Measurements from ENCODE around the gene PRTG.
"Not testable (repeated sequence)": the region's sequence is repeated elsewhere in the genome, so short reads cannot be mapped to it uniquely, and the experiment has no call there.

PRTG gene

GRCh38 chr15:55630858-55631257 lies 112.1 kb downstream of the PRTG start:
- no peak for DNase-seq

DNA sequence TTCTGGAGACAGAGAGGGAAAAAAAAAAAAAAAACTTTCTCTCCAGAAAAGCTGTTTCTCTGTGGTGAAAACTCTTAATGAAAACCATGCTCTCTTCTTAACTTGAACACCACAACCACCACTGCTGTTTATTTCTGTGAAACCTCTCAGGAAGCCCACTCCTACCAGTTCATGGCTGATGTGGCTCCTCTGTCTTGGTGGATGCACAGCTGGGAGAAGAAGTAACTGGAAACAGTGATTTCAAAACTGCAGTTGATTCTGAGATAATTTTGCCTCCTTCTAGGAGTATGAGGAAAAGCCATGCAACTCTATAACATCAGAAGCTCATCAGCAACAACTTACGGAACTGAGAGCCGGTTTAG lies 114.6 kb downstream of the PRTG start:
- no peak for DNase-seq

- DNase-seq: no peak
Observed at GRCh38 chr15:55627730-55628368, 115.1 kb downstream of the PRTG start.

GRCh38 chr15:55619783-55620182 lies 123.2 kb downstream of the PRTG start:
- DNase-seq: no peak

- no peak for DNase-seq
Observed at GRCh38 chr15:55618387-55618786, 124.6 kb downstream of the PRTG start.

DNA sequence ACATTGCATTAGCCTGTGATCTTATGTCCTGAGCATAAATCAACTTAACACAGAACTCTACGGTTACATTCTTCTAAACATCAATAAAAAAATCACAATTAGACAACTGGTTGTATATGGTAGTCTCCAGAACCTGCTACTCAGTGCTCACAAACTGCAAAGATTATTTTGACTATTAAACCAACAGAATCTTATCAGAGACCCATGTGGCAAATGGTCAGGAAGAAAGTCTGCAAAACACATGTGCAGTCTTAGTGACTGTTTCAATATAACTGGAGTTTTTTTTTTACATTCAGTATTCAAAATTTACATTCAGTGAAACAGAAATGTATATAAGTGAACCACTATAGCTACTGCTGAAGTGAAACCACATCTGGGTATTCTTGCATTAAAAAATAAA lies 127.5 kb downstream of the PRTG start:
- DNase-seq: no peak

GRCh38 chr15:55613727-55614126 lies 129.2 kb downstream of the PRTG start:
- DNase-seq: no peak

- DNase-seq: no peak
Observed at GRCh38 chr15:55606214-55606613, 136.7 kb downstream of the PRTG start.

GRCh38 chr15:55601374-55601773 lies 141.6 kb downstream of the PRTG start:
- no peak for DNase-seq

DNA sequence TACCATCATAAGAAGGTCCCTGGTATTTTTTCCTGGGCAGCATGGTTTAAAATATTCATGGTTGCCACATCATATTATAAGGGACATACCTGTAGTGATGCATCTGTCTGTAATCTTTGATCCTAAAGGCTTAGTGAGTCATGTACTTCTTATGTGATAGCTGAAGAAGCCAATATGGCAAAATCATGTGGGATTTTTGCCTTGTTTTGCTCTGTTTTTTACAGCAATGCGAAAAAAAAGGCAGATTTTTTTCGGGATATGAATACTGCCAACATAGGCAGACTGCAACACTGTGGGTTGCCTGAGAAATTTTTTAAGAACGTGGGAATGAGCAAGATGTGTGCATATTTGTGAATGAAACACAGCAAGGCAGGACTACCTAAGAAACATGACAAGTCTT lies 143.5 kb downstream of the PRTG start:
- DNase-seq: no peak

- not testable (repeated sequence) for DNase-seq
Observed at GRCh38 chr15:55593019-55593418, 149.9 kb downstream of the PRTG start.

DNA sequence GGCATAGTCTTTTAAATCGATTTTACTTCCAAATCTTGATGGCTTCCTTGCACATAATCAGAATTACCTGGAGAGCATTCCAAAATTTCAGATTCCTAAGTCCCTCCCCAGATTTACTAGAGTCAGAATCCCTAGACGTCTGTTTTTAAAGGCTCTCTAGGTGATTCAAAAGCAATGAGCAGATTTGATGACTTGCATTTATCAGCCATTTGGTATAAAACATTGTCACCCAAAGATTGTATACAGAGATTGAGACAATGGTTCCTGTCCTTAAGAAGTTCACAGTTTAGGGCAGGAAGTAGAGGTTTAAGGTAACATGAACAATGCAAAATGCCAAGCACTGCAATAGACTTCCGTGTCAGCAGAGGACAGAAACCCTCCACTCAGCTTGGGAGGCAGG lies 152.2 kb downstream of the PRTG start:
- DNase-seq: no peak

DNA sequence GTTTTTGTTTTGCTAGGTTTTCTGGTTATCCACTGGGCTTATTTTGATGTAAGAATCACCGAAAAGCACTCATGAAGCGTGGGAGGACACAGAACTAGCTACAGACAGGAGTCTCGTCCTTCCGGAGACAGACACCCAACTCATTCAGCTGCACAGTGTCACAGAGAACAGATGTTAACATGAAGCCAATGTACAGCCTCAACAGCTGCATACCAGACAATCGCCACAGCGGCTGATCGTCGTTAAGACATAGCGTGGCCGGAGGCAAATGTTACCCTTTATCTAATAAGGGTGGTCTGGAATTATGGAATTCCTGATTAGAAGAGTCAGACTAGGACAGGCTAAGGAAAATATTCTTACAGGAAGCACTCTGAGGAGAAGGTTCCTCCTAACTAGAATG lies 153.7 kb downstream of the PRTG start:
- DNase-seq: no peak

DNA sequence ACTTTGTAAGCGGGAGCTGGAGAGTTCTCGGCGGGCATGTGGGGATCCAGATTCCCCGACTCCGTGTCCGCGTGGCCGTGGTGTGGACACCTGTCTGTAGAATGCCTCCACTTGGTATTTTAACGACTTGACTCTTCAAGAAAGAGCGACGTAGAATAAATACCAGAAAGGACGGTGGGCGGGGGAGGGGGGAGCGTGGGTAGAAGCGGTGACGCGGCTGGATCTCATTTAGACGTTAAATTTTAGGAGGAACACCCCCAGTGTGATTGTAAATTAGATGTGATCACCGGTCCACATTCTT lies 154.2 kb downstream of the PRTG start:
- no peak for DNase-seq

GRCh38 chr15:55588070-55588814 lies 154.7 kb downstream of the PRTG start, which contains the start of gene PYGO1:
PYGO1 (minus strand) TSS chr15:55588345; CDS start chr15:55587883, 462 bp downstream.
- peak; percentile 44 for DNase-seq

GRCh38 chr15:55587321-55588069 lies 155.5 kb downstream of the PRTG start:
- DNase-seq: peak; percentile 31

DNA sequence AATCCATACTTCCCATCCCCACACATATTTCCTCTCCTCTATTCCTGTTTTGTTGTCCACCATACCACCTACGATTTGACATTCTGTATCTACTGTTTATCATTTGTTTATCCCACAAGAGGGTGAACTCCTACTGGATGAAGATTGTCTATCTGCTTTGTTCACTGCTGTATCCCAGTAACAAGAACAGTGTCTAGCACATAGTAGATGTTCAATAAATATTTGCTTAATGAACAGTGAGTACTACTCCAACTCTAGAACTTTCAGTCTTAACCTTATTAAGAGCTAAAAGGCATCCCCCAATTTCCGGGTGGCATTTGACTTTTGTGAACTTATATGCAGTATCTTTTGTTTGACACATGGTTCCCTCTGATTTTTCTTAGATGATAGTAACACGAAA lies 156.1 kb downstream of the PRTG start:
- DNase-seq: no peak

GRCh38 chr15:55576943-55577342 lies 166.0 kb downstream of the PRTG start:
- no peak for DNase-seq

GRCh38 chr15:55574096-55574495 lies 168.9 kb downstream of the PRTG start:
- no peak for DNase-seq

GRCh38 chr15:55573224-55573623 lies 169.7 kb downstream of the PRTG start:
- no peak for DNase-seq

- DNase-seq: no peak
Observed at GRCh38 chr15:55564347-55565145, 178.4 kb downstream of the PRTG start.

GRCh38 chr15:55562601-55563000 lies 180.4 kb downstream of the PRTG start:
- DNase-seq: no peak
